Frontal cortex (tissue), 4 donors: Measurements from ENCODE around the gene HERC2. TPM values are rescaled to one million over a fixed set of nuclear protein-coding genes. Genes with fewer than 3 reads are reported as not detected.

Experiments used
- DNase-seq, 2 donors: peaks; one replicate each; pipeline ENCODE4 v3.0.0; 2012; ENCODE audit warnings: low spot score in 2 of 2
- FAIRE-seq: peaks from 2 replicates; lab custom pipeline; 2012; peaks lifted over from hg19 to GRCh38; lab: Jason Lieb, UNC
- small RNA-seq: library from RNA; depleted of rRNA; stranded (forward); fragments of <200 nt; gene quantifications from one replicate; pipeline ENCODE3, GENCODE V24; 2014
- total RNA-seq: library from RNA; depleted of rRNA; stranded (reverse); fragments of >200 nt; gene quantifications from one replicate; pipeline ENCODE4 v1.2.3, GENCODE V29; 2014
- donor health status: control.
- donor health status: control.
- donor health status: control.

The HERC2 gene
- total RNA-seq, 1 donor from 2014 or later = 65.2 TPM

DNA sequence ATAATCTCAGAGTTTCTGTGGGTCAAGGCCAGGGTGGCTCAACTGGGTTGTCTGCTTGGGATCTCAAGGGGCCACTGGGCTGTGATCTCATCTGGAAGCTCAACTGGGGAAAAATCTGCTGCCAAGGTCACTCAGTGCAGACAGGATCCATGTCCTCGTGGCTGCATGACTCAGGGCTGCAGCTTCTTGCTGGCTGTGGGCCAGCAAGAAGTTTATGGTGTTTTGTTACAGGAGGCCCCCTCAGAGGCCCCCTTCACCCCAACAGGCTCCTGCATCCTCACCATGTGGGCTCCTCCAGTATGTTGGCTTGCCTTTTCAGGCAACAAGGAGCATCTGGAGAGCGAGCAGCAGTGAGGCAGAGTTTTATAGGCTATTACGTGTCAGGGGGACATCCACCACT, 237.4 kb downstream of the HERC2 start:
- no peak for FAIRE-seq
- DNase-seq = no peak

DNA sequence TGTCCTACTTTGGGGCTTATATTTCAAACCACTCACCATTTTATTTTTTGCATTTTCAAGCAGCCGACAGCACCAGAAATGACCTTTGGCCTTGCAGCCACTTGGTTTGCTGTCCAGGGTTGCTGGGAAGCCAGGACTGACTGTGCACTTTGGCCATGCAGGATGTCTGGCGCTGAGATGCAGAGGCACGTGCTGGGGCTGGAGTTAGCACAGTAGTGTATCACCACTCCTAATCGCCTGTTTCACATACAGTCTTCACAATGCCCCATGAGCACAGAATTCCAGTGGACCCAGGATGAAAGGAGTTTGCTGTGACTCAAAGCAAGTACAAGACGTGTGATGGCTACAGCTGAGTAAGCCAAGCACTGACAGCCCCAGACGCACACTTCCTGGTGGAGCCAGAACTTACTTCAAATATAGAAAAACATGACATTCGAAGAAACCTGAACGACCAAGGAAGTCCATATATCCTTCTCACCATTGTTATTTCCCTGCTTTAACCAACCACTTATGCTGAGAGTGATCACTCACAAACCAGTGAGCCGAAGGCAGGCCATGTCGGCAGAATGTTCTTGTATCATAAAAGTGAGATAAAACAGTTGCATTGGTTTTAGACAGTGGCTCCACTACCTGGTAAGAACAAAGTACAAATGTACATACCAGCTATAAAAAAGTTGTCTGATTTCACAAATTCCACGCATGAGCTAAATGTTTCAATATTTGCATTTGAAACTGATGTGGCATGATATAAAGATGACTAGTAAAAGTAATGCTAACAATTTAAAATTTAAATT, 238.9 kb downstream of the HERC2 start:
- FAIRE-seq (no peak), DNase-seq (no peak)

DNA sequence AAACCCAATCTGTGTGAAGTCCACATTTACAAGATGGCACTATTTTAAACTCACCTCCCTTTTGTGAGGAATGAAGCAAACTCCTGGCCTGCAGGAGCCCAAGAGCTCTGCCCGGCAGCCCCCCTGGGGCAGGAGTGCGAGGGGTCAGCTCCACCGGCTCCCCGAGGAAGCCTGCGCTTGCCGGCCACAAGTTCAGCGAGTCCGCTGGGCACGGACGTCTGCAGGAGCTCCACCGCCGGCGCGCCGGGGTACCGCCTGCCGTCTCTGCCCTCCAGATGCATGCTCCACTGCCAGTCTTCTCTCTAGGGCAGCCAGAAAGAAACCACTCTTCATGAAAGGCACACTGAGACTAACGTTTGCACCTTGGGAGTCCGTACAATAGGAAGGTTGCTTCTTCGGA, 240.4 kb downstream of the HERC2 start:
- FAIRE-seq = no peak
- DNase-seq = no peak

DNA sequence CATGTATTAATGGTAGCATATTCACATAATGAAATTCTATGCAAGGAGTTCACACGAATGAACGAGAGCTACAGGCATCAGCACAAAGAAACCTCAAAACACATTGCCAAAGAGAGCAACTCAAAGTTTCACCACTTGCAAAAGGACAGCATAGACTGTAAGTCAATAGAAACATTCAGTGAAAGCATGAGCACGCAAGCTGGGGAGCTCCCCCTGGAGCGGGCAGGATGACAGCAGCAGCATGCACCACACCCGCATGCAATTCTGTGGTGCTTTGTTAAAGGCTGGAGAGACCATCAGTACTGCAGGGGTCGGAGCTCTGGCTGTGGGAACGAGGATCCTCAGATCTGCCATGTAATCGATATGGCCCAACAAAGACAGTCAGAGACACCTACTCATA, 241.6 kb downstream of the HERC2 start:
- FAIRE-seq (no peak), DNase-seq (no peak)

DNA sequence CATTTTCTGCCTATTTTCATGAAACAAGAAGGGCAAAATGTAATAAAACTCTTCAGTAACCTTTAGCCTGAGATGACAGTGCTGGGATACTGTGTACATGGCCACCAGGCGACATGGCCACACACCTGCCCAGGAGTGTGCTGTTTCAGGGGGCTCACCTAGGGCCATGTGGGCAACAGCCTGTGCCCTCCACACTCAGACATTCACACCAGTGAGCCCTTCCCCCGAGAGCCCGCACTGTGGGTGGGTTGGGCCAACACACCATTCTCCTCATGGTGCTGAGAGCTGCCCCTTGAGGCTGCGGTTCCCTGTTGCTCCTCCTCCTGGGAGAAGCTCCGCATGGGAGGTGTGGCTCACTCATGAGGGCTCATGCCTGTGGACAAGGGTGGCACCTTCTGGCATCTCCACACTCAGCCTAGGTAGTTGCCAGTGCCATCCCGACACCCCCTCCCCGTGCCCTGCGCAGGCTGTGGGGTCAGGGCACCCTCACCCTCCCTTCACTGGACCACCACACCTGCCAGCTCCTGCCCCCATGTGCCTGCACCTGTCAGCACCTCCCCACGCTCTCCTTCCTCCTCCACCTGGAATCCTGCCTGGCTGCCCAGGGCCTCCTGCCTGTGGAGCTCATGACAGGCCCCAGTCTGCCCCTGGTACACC, 242.5 kb downstream of the HERC2 start:
- no peak for FAIRE-seq

DNA sequence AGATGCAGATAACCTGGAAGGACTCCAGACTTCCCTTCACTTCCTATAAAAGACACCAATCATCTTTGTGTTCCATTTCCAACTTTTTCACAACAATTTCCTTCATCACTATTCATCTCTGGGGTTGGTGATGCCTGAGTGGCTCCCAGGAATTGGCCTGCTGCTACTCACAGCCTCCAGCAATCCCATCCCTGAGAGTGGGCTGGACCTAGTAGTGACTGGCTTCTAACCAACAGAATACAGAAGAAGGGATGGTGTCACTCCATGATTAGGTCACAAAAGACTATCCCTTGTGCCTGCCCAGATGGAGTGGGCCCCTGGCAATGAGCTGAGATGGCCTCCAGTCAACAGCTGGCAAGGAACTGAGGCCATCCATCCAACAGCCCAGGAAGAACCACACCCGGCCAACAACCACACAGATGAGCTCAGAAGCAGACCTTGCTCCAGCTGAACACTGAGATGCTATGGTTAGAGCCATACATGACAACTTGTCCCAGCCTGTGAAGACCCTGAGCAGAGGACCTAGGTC, 243.7 kb downstream of the HERC2 start:
- FAIRE-seq (no peak), DNase-seq (no peak)

More for the DNA sequence above, 242.5 kb downstream of the HERC2 start:
- no peak for DNase-seq

DNA sequence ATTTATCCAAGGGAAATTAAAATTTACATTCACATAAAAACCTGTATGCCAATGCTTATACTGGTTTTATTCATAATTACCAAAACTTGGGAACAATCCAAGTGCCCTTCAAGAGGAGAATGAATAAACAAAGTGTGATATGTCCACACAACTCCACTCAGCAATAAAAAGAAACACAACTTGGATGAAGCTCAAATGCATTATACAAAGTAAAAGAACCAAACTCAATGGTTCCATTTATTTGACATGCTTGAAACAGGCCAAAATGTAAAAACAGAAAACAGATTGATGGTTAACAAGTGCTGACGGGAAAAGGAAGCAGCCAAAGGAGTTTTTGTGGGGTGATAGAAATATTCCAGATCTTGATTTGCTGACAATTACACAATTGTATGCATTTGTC, 246.4 kb downstream of the HERC2 start:
- FAIRE-seq (no peak), DNase-seq (no peak)

DNA sequence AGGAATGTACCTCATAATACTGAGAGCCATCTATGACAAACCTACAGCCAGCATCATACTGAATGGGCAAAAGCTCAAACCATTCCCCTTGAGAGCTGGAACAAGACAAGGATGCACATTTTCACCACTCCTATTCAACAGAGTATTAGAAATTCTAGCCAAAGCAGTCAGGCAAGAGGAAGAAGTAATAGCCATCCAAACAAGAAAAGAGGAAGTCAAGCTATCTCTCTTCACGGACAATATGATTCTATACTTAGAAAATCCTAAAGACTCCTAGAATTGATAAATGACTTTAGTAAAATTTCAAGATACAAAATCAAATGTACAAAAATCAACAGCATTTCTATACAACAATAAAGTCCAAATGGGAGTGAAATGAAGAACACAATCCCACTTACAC, 253.0 kb downstream of the HERC2 start:
- no peak for FAIRE-seq
- DNase-seq = no peak

DNA sequence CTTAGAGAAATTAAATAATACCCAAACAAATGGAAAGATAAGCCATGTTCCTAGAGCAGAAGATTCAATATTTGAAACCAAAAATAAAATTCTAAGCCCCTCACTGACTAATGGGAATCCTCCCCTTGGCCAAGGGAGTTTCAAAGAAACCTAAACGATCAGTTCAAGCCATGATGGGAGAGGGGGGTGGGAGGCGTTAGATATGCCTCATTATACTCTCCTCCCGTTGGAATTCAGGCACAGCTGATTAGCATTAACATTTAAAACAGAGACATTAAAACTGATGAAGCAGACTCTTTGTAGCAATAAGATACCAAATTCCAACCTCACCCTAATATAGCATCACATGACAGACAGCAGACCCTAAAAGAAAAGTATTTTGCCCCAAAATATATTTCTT, 255.7 kb downstream of the HERC2 start:
- DNase-seq = no peak
- FAIRE-seq = no peak

Small RNAs within 50 kb of the gene (small RNA-seq; reads per million reads assigned to genes)
- gene AC091304.5 = not detected

Other genes starting within 250 kb of the HERC2 start
- 4.5 TPM for gene OCA2, start 222.9 kb downstream of the HERC2 start, total RNA-seq
- not detected for gene GOLGA6L24, start 35.9 kb upstream of the HERC2 start, total RNA-seq
- not detected for gene GOLGA8F, start 56.5 kb upstream of the HERC2 start, total RNA-seq
- gene GOLGA8G, start 210.8 kb upstream of the HERC2 start, total RNA-seq = not detected
- not detected for gene GOLGA6L25, start 231.4 kb upstream of the HERC2 start, total RNA-seq